Caco-2 (cell line): Measurements from ENCODE around the gene PWP2. TPM values are rescaled to one million over a fixed set of nuclear protein-coding genes. Genes with fewer than 3 reads are reported as not detected.

Source experiments
- BruUV-seq: library from RNA; stranded (reverse); fragments of 400-500 nt; replicated peaks from 2 replicates; lab custom pipeline; 2021; lab: Mats Ljungman, UMichigan
- CTCF ChIA-PET: fragments of 300-600 bp; sonication (Branson Sonifier 250); formaldehyde crosslinking; loops from one replicate; lab custom pipeline; 2022; ENCODE audit warnings: antibody characterized with exemption; lab: Charles Lee
- POLR2A ChIA-PET: fragments of 300-600 bp; sonication (Branson Sonifier 250); formaldehyde crosslinking; loops from one replicate; lab custom pipeline; 2022; ENCODE audit warnings: antibody characterized with exemption; lab: Charles Lee
- DNase-seq, 2 experiments: peaks; one replicate each; pipeline versions ENCODE4 v3.0.0 to v3.0.0-alpha.2; 2020 to 2022
- H3K27me3 ChIP-seq: replicated peaks from 2 replicates; pipeline ENCODE4 v1.6.0; 2011; ENCODE audit warnings: low read length; ENCODE audit not compliant: control insufficient read depth, insufficient read depth
- H3K36me3 ChIP-seq: 2 replicates; pipeline ENCODE4 v1.5.1; 2011; ENCODE audit warnings: low read length; ENCODE audit not compliant: control insufficient read depth, insufficient read depth
- H3K4me1 ChIP-seq: fragments of 250-450 bp; sonication (Bioruptor Pico); 2 replicates; pipeline ENCODE4 v1.5.1; 2020; ENCODE audit warnings: mild to moderate bottlenecking
- H3K4me3 ChIP-seq: 2 replicates; pipeline ENCODE4 v1.5.1; 2011; ENCODE audit warnings: low read depth, mild to moderate bottlenecking, control low read depth, low read length
- H3K9me3 ChIP-seq: fragments of 250-450 bp; sonication (Bioruptor Pico); 2 replicates; pipeline ENCODE4 v1.5.1; 2020; ENCODE audit warnings: mild to moderate bottlenecking, moderate library complexity
- H3K27ac Mint-ChIP-seq: one replicate; pipeline ENCODE4 v1.8.0; 2022; ENCODE audit warnings: mixed read lengths; ENCODE audit not compliant: unreplicated experiment
- H3K27me3 Mint-ChIP-seq: one replicate; pipeline ENCODE4 v1.8.0; 2022; ENCODE audit warnings: mixed read lengths; ENCODE audit not compliant: insufficient read depth, unreplicated experiment
- H3K36me3 Mint-ChIP-seq: one replicate; pipeline ENCODE4 v1.8.0; 2022; ENCODE audit warnings: mild to moderate bottlenecking, mixed read lengths; ENCODE audit not compliant: insufficient read depth, unreplicated experiment
- H3K4me1 Mint-ChIP-seq: one replicate; pipeline ENCODE4 v1.8.0; 2022; ENCODE audit warnings: low read depth, mixed read lengths; ENCODE audit not compliant: unreplicated experiment
- H3K4me3 Mint-ChIP-seq: one replicate; pipeline ENCODE4 v1.8.0; 2022; ENCODE audit warnings: mild to moderate bottlenecking, moderate library complexity, mixed read lengths; ENCODE audit not compliant: unreplicated experiment
- H3K9me3 Mint-ChIP-seq: one replicate; pipeline ENCODE4 v1.8.0; 2022; ENCODE audit warnings: mixed read lengths; ENCODE audit not compliant: unreplicated experiment
- CTCF ChIP-seq, 2 experiments: fragments of 200-600 bp in 1 of 2; IDR thresholded peaks; 1 replicate in 1 of 2; 2 replicates in 1 of 2; pipeline versions ENCODE4 v1.5.1 to v1.8.0; 2011 to 2022; ENCODE audit warnings: antibody characterized with exemption in 1 of 2, control low read depth in 1 of 2, inconsistent platforms in 1 of 2, low read depth in 1 of 2, low read length in 1 of 2, mild to moderate bottlenecking in 1 of 2, moderate library complexity in 1 of 2; ENCODE audit not compliant: insufficient read depth in 1 of 2, severe bottlenecking in 1 of 2, unreplicated experiment in 1 of 2
- intact Hi-C: fragments of 100-400 bp; cut with micrococcal nuclease; formaldehyde crosslinking; loops from one replicate; pipeline ENCODE4 v1.10.0; 2022; ENCODE audit not compliant: unreplicated experiment
- total RNA-seq: library from RNA; stranded (reverse); gene quantifications from 2 replicates; pipeline ENCODE4 v1.2.3, GENCODE V29; 2022

Gene PWP2
- total RNA-seq, 1 experiment from 2014 or later = 30.6 TPM

DNA sequence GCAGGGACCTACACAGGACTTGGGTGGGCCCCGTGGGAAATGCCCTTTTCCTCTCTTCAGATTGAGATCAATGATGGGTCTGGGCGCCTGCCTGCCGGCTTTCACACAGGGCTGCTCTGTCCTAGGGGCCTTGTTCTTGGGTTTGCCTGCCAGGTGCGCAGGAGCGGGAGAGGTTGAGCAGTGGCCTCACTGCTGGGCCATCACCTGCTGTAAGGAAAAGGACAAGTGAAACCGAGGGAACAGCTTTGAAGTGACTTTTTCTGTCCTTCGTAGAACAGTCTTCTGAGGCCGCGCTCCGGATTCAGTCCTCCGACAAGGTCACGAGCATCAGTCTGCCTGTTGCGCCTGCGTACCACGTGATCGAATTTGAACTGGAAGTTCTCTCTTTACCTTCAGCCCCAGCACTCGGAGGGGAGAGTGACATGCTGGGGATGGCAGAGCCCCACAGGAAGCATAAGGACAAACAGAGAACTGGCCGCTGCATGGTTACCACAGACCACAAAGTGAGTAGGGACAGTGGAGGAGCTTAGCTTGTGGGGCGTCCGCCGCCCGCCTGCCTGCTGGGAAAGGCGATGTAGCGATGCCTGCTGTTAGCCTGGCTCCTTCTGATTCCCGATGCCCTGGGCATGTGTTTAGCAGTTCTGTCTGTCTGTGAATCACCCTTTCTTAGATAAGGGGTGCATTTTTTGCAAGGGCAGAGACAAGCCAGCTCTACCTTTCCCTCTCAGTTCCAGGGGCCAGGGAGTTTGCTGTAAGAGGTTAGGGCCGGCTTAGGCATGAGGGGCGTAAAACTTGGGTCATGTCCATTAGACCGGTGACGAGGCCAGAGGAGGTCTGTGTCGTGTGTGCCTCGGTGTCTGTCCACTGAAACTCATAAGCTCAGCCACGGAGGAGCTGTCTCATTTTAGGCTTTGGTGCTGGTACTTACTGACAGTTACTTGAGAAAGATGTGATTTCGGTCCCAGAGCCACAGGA is 19.5 kb upstream of the PWP2 start:
- 0 out of 2 replicates have a peak, but pooled peaks cover 3% of the 10 kb centered on the region for H3K36me3 ChIP-seq
- POLR2A ChIA-PET = no interaction called here
- no peak overlapping the region for H3K27ac Mint-ChIP-seq

DNA sequence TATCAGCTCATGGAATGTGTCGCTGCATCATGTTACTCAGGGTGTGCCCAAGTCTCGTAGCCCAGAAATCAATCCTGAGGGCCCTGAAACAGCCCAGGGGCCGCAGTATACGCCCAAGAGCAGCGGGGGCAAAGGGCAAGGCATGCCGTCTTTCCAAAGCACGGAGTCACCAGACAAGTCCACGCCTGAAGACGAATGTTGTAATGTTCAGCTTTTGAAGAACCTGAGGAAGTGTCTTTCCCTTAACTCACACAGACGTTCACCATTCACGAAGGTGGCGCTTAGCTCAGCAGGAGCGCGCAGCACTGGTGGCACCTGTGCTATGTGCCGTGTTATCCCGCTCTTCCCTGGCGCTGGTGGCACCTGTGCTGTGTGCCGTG is 18.8 kb upstream of the PWP2 start:
- Histone ChIP-seq H3K36me3 (0 out of 2 replicates have a peak, but pooled peaks cover 3% of the 10 kb centered on the region), H3K4me1 (peaks cover 6% of the 10 kb centered on the region; the same call in 1 of the 2 replicates), H3K27me3 (no peaks in the 10 kb centered on the region), H3K4me3 (no peak overlapping the region), H3K9me3 (no peaks in the 10 kb centered on the region)
- Mint-ChIP-seq H3K9me3 (no peaks in the 10 kb centered on the region), H3K27ac (peak overlapping the region; percentile 81), H3K4me3 (no peak overlapping the region), H3K4me1 (peaks cover 14% of the 10 kb centered on the region), H3K27me3 (no peaks in the 10 kb centered on the region), H3K36me3 (peaks cover 72% of the 10 kb centered on the region)
- CTCF ChIA-PET = no interaction called here
- intact Hi-C loops = no loop called here
- no peak for TF ChIP-seq CTCF (IDR thresholded peaks at IDR 0.05; ENCODE audit: insufficient read depth in 1 of 2, low read depth in 1 of 2, low read length in 1 of 2, severe bottlenecking in 1 of 2, unreplicated experiment in 1 of 2)
- POLR2A ChIA-PET = no interaction called here
- BruUV-seq = no TSS peak
- no peak for DNase-seq

More for the DNA sequence above, 19.5 kb upstream of the PWP2 start:
- intact Hi-C loops = no loop called here
- BruUV-seq = no TSS peak
- no peak for DNase-seq
- no peaks in the 10 kb centered on the region for H3K27me3 ChIP-seq
- Mint-ChIP-seq H3K9me3 (no peaks in the 10 kb centered on the region), H3K4me3 (no peak overlapping the region), H3K36me3 (peaks cover 74% of the 10 kb centered on the region), H3K27me3 (no peaks in the 10 kb centered on the region), H3K4me1 (peaks cover 17% of the 10 kb centered on the region)
- CTCF ChIA-PET = no interaction called here
- H3K4me1 ChIP-seq = peaks cover 12% of the 10 kb centered on the region; the same call in 1 of the 2 replicates
- H3K9me3 ChIP-seq = no peaks in the 10 kb centered on the region
- no peak overlapping the region for H3K4me3 ChIP-seq
- no peak for TF ChIP-seq CTCF (IDR thresholded peaks at IDR 0.05; ENCODE audit: insufficient read depth in 1 of 2, low read depth in 1 of 2, low read length in 1 of 2, severe bottlenecking in 1 of 2, unreplicated experiment in 1 of 2)

GRCh38 chr21:44089001-44089911 is 17.9 kb upstream of the PWP2 start:
- no peaks in the 10 kb centered on the region for H3K4me1 ChIP-seq
- no peaks in the 10 kb centered on the region for H3K9me3 ChIP-seq
- TF ChIP-seq CTCF (IDR thresholded peaks at IDR 0.05; ENCODE audit: insufficient read depth in 1 of 2, low read depth in 1 of 2, low read length in 1 of 2, severe bottlenecking in 1 of 2, unreplicated experiment in 1 of 2) = no peak
- 0 out of 2 replicates have a peak, but pooled peaks cover 3% of the 10 kb centered on the region for H3K36me3 ChIP-seq
- H3K27me3 Mint-ChIP-seq = no peaks in the 10 kb centered on the region
- H3K4me3 ChIP-seq = no peak overlapping the region
- H3K36me3 Mint-ChIP-seq = peaks cover 76% of the 10 kb centered on the region
- intact Hi-C loops = no loop called here
- ChIA-PET CTCF (no interaction called here), POLR2A (no interaction called here)
- H3K4me3 Mint-ChIP-seq = no peak overlapping the region
- no peaks in the 10 kb centered on the region for H3K9me3 Mint-ChIP-seq
- H3K4me1 Mint-ChIP-seq = peaks cover 14% of the 10 kb centered on the region
- no TSS peak for BruUV-seq
- H3K27me3 ChIP-seq = no peaks in the 10 kb centered on the region
- H3K27ac Mint-ChIP-seq = peak overlapping the region; percentile 81
- no peak for DNase-seq
